HTERT RPE-1 (cell line): ENCODE data around the gene FAM53B.

Experiments used
- in situ Hi-C: fragments of 300-500 bp; cut with MboI; formaldehyde crosslinking; loops from 4 replicates; pipeline ENCODE4 v1.14.3; 2020; ENCODE audit warnings: low sequenced_read_pairs

The FAM53B gene

GRCh38 chr10:124681626-124682552, 62.3 kb downstream of the FAM53B start:
- in situ Hi-C loops, result no loop called here

GRCh38 chr10:124681091-124681490, 63.1 kb downstream of the FAM53B start:
- in situ Hi-C loops, result no loop called here

- in situ Hi-C loops, result no loop called here
Observed at GRCh38 chr10:124680675-124681074, 63.5 kb downstream of the FAM53B start.

- in situ Hi-C loops, result no loop called here
Observed at GRCh38 chr10:124679401-124679800, 64.8 kb downstream of the FAM53B start.

GRCh38 chr10:124678557-124679240, 65.5 kb downstream of the FAM53B start:
- in situ Hi-C loops, result no loop called here

GRCh38 chr10:124677749-124678556, 66.2 kb downstream of the FAM53B start:
- in situ Hi-C loops, result no loop called here

GRCh38 chr10:124677293-124677699, 66.9 kb downstream of the FAM53B start:
- in situ Hi-C loops, result no loop called here

GRCh38 chr10:124676416-124677062, 67.6 kb downstream of the FAM53B start:
- in situ Hi-C loops, result no loop called here

- in situ Hi-C loops, result no loop called here
Observed at GRCh38 chr10:124675824-124676223, 68.4 kb downstream of the FAM53B start.

GRCh38 chr10:124675261-124675660, 68.9 kb downstream of the FAM53B start:
- in situ Hi-C loops, result no loop called here

GRCh38 chr10:124674768-124675222, 69.4 kb downstream of the FAM53B start:
- in situ Hi-C loops, result no loop called here

GRCh38 chr10:124672181-124672638, 72.0 kb downstream of the FAM53B start:
- in situ Hi-C loops, result no loop called here

GRCh38 chr10:124671486-124672075, 72.6 kb downstream of the FAM53B start:
- in situ Hi-C loops, result no loop called here

- in situ Hi-C loops, result no loop called here
Observed at GRCh38 chr10:124670849-124671248, 73.3 kb downstream of the FAM53B start.

- in situ Hi-C loops, result no loop called here
Observed at GRCh38 chr10:124669824-124670654, 74.1 kb downstream of the FAM53B start.

GRCh38 chr10:124669141-124669823, 74.9 kb downstream of the FAM53B start:
- in situ Hi-C loops, result no loop called here

GRCh38 chr10:124668517-124669051, 75.6 kb downstream of the FAM53B start:
- in situ Hi-C loops, result no loop called here
